ENCODE measurements around the gene TXNRD1.

- TF ChIP-seq CTCF (IDR thresholded peaks at IDR 0.05) = no peak
- TF ChIP-seq POLR2AphosphoS5 (IDR thresholded peaks at IDR 0.05) = peak in 1 of 4 donors; percentile 15
Measured at GRCh38 chr12:104354868-104355570, 139.4 kb downstream of the TXNRD1 start.
